Right lobe of liver (tissue), 6 donors: Measurements from ENCODE around the gene ZNF557. TPM values are rescaled to one million over a fixed set of nuclear protein-coding genes. Genes with fewer than 3 reads are reported as not detected.
"Not testable (repeated sequence)": the region's sequence is repeated elsewhere in the genome, so short reads cannot be mapped to it uniquely, and the experiment has no call there.

ENCODE experiments used
- ATAC-seq, 4 donors: fragments of 200-7000 bp; cut with Tn5 transposase; one replicate each; pipeline ENCODE4 v1.9.1; 2020; ENCODE audit warnings: mild to moderate bottlenecking in 4 of 4, moderate library complexity in 4 of 4
- DNase-seq, 3 donors: peaks; one replicate each; pipeline ENCODE4 v3.0.0-alpha.2; 2020
- H3K27ac ChIP-seq, 3 donors: fragments of 200-600 bp; one replicate each; pipeline ENCODE4 v1.8.0; 2022
- H3K27me3 ChIP-seq, 2 donors: fragments of 200-600 bp; one replicate each; pipeline ENCODE4 v1.8.0; 2022
- H3K36me3 ChIP-seq, 4 donors: fragments of 200-600 bp; sonication (generic) in 1 of 4; one replicate each; pipeline versions ENCODE4 v1.5.1 to v1.8.0; 2017 to 2022; ENCODE audit warnings: control low read depth in 1 of 4
- H3K4me1 ChIP-seq, 4 donors: fragments of 200-600 bp; sonication (generic) in 1 of 4; one replicate each; pipeline versions ENCODE4 v1.5.1 to v1.8.0; 2017 to 2022; ENCODE audit warnings: control low read depth in 1 of 4
- H3K4me3 ChIP-seq, 3 donors: fragments of 200-600 bp; one replicate each; pipeline ENCODE4 v1.8.0; 2022
- H3K9me3 ChIP-seq, 4 donors: fragments of 200-600 bp; sonication (generic) in 1 of 4; one replicate each; pipeline versions ENCODE4 v1.5.1 to v1.8.0; 2017 to 2022; ENCODE audit warnings: control low read depth in 1 of 4
- POLR2A ChIP-seq: fragments of 450-650 bp; IDR thresholded peaks from one replicate; pipeline ENCODE4 v1.6.1; 2017; ENCODE audit warnings: antibody characterized with exemption, mild to moderate bottlenecking
- WGBS: methylation state at CpG from one replicate; pipeline ENCODE4 v1.1.6; 2018; ENCODE audit warnings: low coverage, low lambda C conversion rate; ENCODE audit not compliant: insufficient coverage; ENCODE audit errors: missing lambda C conversion rate; 5-methylcytosine and 5-hydroxymethylcytosine counted together
- intact Hi-C, 2 donors: fragments of 100-400 bp; cut with DNase I; formaldehyde crosslinking; loops; one replicate each; pipeline versions ENCODE4 v1.11.2 to v1.14.1; 2022
- total RNA-seq, 6 experiments: library from RNA; depleted of rRNA in 2 of 6; stranded (reverse); fragments of >200 nt in 2 of 6; fragmentation: NEBNext Ultra II Directional in 3 of 6; extraction: Animal tissue kit (Norgen Biotek cat#: 25700) in 3 of 6; gene quantifications; one replicate each; pipeline versions ENCODE4 v1.1.0 to v1.2.4, GENCODE V29; 2016 to 2023
- TF ChIP-seq, protein P1 (sequence below), 4 donors: fragments of 200-600 bp in 3 of 4; fragments of 450-650 bp in 1 of 4; IDR thresholded peaks; one replicate each; pipeline versions ENCODE4 v1.5.1 to v1.8.0; 2016 to 2022; ENCODE audit warnings: antibody characterized with exemption in 4 of 4, mild to moderate bottlenecking in 2 of 4
- donor health status: DM: no; HTN: yes; CAD: no.
- donor health status: DM: no; HTN: no; CAD: no.
- donor health status: DM: no; HTN: no; CAD: no.
- donor health status: DM: no; HTN: yes; CAD: no.
- donor health status: DM: no; HTN: yes; CAD: no.

Gene ZNF557
- total RNA-seq, 6 experiments from 2014 or later = 3.2 to 3.9 (median 3.5) TPM

DNA sequence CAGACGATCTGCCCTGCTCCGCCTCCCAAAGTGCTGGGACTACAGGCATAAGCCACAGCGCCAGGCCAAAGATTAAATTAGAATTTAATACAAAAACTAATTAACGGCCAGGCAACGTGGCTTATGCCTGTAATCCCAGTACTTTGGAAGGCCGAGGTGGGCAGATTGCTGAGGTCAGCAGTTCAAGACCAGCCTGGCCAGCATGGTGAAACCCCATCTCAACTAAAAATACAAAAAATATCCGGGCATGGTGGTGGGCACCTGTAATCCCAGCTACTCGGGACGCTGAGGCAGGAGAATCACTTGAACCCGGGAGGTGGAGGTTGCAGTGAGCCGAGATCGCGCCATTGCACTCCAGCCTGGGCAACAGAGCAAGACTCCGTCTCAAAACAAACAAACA lies 13.8 kb upstream of the ZNF557 start:
- intact Hi-C loops, H3K9me3 ChIP-seq, DNase-seq, H3K27ac ChIP-seq, H3K4me1 ChIP-seq, H3K4me3 ChIP-seq, ATAC-seq, H3K27me3 ChIP-seq, H3K36me3 ChIP-seq: not testable (repeated sequence)
- 80% methylated on average over 10 of the region's 14 CpGs for WGBS

DNA sequence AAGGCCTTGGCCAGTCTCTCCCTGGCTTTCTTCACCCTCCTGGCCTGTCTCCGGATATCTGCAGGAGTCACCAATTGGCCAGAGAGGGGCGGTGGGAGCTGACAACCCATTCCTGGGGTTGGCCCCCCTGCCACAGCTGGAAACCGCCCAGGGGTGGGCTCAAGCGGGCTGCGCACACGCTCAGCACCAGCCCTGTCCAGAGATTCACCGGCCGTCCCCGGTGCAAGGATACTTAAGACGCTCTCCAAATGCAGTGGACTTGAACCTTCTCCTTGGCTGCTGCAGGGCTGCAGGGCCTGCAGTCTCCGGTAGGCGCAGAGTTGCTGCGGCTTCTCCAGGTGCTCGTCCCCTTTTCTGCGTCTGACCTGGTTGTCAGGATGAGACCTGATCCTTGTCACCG lies 13.1 kb upstream of the ZNF557 start:
- ATAC-seq, H3K4me3 ChIP-seq, H3K9me3 ChIP-seq, intact Hi-C loops, H3K36me3 ChIP-seq, H3K27ac ChIP-seq, DNase-seq, H3K27me3 ChIP-seq, H3K4me1 ChIP-seq: not testable (repeated sequence)
- 90% methylated on average over 2 of the region's 16 CpGs for WGBS

DNA sequence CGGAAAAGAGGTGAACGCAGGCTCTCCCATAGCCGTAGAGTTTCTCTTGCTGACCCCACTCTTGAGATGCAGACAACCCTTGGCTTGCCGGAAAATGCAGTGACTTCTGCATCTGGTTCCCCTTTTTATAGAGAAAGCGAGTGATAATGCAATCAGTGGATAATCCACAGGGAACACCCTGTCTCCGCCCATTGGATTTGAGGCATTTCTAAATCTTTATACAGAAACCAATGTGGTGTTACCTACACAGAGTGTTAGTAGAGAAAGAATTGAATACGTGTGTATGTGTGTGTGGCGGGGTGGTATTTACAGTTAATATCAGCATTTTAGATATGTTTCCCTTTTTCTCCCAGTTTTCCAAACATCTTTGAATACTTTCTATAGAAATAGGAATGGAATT lies 10.9 kb upstream of the ZNF557 start, which contains the start of gene MBD3L3:
Gene MBD3L3, minus strand, starts transcription at position 101 of the 400 bp plus-strand sequence. Its CDS starts 71 bp downstream, at position 30.
- DNase-seq, H3K4me3 ChIP-seq, ATAC-seq, intact Hi-C loops, H3K36me3 ChIP-seq, H3K27ac ChIP-seq, H3K27me3 ChIP-seq, H3K4me1 ChIP-seq, H3K9me3 ChIP-seq: not testable (repeated sequence)
- WGBS = no CpG with 5 or more reads among the region's 8 CpGs

DNA sequence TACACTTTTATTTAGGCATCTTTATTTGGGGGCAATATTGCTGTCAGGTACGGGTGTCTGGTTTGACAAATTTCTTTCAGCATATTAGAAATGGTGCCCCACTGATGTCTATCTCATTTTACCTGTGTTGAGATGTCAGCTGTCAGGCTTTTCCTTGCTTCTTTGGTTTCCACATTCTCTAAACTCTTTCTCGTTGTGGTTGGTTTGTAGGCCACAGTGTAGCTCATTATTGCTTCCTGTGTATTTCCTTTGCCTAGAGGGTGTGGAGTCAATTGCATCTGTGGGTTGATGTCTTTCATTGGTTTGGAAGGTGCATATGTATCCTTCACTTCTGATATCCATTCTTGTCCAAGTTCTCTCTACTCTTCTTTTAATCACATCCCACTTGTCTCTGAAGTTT lies 9.5 kb upstream of the ZNF557 start:
- 37% methylated on average over 2 of the region's 2 CpGs for WGBS
- H3K27me3 ChIP-seq, intact Hi-C loops, ATAC-seq, H3K4me3 ChIP-seq, DNase-seq, H3K9me3 ChIP-seq, H3K27ac ChIP-seq, H3K4me1 ChIP-seq, H3K36me3 ChIP-seq: not testable (repeated sequence)

DNA sequence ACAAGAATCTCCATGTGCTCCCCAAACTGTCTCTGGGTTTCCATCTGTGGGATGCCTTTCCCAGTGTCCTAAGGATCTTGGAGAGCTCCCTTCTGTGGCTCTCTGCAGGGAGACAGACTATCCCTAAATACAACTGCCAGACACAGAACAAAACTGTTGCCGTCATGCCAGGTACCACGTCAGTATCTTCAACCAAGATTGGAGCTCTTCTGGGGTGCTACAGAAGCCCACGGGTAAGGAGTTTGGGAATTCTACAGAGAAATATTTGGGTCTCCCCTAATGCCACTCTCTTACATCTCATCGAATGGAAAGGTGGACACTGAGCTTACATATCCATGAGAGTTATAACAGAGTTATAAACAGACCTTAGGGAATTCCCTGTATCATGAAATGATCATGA lies 6.2 kb upstream of the ZNF557 start:
- H3K27ac ChIP-seq = no peak overlapping the region
- no peaks in the 10 kb centered on the region for H3K9me3 ChIP-seq
- TF ChIP-seq, protein P1, sequence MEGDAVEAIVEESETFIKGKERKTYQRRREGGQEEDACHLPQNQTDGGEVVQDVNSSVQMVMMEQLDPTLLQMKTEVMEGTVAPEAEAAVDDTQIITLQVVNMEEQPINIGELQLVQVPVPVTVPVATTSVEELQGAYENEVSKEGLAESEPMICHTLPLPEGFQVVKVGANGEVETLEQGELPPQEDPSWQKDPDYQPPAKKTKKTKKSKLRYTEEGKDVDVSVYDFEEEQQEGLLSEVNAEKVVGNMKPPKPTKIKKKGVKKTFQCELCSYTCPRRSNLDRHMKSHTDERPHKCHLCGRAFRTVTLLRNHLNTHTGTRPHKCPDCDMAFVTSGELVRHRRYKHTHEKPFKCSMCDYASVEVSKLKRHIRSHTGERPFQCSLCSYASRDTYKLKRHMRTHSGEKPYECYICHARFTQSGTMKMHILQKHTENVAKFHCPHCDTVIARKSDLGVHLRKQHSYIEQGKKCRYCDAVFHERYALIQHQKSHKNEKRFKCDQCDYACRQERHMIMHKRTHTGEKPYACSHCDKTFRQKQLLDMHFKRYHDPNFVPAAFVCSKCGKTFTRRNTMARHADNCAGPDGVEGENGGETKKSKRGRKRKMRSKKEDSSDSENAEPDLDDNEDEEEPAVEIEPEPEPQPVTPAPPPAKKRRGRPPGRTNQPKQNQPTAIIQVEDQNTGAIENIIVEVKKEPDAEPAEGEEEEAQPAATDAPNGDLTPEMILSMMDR (IDR thresholded peaks at IDR 0.05) = no peak
- TF ChIP-seq POLR2A = no peak
- H3K27me3 ChIP-seq = no peaks in the 10 kb centered on the region
- intact Hi-C loops = no loop called here
- no peak for ATAC-seq
- WGBS = 63% methylated on average over 4 of the region's 4 CpGs
- no peaks in the 10 kb centered on the region for H3K4me1 ChIP-seq
- no peaks in the 10 kb centered on the region for H3K36me3 ChIP-seq
- H3K4me3 ChIP-seq = no peak overlapping the region
- DNase-seq = no peak

DNA sequence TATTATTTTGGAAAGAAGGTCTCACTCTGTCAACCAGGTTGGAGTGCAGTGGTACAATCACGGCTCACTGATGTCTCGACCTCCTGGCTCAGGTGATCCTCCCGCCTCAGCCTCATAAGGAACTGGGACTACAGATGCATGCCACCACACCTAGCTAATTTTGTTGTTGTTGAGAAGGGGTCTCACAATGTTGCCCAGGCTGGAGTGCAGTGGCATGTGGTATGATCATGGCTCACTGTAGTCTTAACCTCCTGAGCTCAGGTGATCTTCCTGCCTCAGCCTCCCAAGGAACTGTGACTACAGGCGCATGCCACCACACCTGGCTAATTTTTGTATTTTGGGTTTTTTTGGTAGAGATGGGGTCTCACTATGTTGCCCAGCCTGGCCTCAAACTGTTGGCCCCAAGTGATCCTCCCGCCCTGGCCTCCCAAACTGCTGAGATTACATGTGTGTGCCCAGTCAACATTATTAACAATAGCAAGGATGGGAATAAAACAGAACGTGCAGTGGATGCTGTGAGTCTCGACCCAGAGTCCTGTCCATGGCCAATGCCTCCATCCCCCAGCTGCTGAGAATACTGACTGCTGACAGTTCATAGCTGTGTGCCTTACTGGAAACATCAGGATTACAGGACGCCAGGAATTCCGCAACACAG lies 5.6 kb upstream of the ZNF557 start:
- intact Hi-C loops = no loop called here
- Histone ChIP-seq H3K27me3 (no peaks in the 10 kb centered on the region), H3K4me3 (no peak overlapping the region), H3K36me3 (no peaks in the 10 kb centered on the region), H3K27ac (no peak overlapping the region), H3K4me1 (no peaks in the 10 kb centered on the region), H3K9me3 (no peaks in the 10 kb centered on the region)
- no peak for ATAC-seq
- no peak for TF ChIP-seq POLR2A
- TF ChIP-seq, protein P1 (IDR thresholded peaks at IDR 0.05) = no peak
- 83% methylated on average over 1 of the region's 9 CpGs for WGBS
- DNase-seq = no peak
